GM21723 (cell line): ENCODE results near the gene DENND5A.
A peak's percentile ranks its signal among the peaks of the same experiment; 100 is the strongest.

Source experiments
- ATAC-seq: cut with Tn5 transposase; IDR thresholded peaks from one replicate; pipeline ENCODE4 v1.9.1; 2021; ENCODE audit warnings: mild to moderate bottlenecking, moderate library complexity; ENCODE audit not compliant: unreplicated experiment

Gene DENND5A

DNA sequence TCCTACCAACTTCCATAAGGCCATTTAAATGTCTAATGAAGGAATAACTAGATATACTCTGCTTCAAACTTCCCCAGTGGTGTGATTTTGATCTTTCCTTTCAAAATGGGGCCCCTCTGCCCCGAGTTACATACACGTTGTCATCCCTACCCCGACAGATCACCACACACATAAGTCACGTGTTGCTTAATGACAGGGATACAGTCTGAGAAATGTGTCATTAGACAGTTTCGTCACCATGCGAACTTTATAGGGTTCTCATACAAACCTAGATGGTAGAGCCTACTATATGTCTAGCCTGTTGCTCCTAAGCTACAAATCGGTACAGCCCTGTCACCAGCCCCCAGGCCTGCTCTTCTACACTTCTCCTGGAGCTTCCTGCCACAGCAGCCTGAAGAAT, 124.0 kb downstream of the DENND5A start:
- no peak for ATAC-seq

DNA sequence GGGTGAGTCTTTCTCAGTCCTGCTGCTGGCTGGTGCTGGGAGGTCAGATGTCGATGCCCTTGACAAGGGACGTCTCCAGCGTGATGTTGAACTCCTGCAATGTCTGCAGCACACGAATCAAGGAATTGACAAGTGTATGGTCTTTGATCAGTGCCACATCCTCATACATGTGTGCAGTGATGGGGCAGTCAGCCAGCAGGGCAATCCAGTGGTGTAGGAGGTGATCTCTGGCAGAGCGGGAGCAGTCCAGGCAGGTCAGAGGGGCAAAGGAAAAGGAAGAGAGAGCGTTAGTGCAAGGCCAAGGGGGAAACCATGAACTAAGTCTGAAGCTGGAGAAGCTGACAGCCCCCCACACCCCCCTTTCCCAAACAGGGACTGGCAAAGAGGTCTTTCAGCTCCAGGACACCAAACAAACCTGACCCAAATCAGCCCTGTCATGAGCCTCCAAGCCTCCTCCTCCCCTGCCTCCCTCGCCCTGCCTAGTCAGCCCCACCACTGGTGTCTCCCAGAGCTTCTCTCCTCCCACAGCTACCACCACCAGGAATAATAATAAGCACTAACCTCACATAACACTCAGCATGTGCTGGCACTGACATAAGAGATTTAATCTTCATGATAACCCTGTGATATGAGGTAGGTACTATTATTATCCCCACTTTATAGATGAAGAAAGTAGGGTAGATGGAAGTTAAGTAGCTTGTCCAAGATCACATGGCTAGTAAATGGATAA, 125.4 kb downstream of the DENND5A start:
- ATAC-seq, result no peak

DNA sequence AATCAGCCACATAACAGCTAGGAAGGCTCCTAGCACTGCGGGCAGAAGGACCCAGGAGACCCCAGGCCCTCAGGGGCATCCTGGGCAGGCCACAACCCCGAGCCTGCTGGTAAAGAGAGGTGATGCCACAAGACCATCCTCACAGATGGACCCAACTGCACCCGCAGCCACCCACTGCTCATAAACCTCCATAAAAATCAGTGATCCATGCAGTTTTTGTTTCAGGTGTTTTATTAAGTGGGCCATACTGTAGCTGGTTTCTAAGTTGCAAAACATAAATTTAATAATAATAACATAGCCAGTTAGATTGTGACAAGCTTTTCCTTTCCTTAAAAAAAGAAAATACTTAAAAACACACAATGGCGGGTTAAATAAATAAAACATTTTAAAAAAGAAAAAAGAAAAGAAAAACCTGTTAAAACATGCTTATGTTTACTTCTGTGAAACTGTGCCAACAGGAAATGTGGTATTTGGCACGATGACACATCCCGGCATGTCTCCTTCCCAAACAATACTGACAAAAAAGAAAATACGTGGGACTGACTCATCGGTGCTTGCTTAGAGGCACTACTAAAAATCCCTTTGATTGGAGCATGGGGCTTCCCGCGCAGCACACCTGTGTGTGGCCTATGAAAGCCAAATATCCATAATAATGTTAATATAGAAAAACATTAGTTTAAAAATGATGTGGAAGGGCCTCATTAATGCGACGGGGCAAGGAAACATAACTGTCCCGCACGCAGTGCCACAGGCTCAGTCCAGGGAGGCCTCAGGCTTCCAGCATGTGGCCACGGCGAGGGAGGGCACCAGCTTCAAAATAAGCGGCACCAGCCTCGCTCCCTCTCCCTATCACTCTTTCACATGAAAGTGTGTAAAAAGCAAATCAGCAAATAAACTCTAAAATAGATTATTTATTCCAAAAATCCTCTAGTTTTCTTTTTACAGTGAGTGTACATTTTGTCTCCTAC, 126.3 kb downstream of the DENND5A start:
- ATAC-seq, result no peak

DNA sequence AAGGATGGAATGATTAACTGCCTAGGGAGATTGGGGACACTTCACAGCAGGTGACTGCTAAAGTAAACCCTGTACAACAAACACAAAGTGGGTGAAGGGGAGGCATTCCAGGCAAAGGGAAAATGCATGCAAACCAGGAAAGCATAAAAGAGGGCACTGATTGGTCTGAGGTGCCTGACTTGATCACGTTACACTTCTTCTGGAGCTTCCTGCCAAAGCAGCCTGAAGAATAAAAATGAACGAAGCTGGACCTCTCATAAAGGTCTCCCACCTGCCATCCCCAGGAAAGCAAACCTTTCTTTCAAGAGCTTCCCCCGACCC, 127.1 kb downstream of the DENND5A start:
- ATAC-seq, result no peak

DNA sequence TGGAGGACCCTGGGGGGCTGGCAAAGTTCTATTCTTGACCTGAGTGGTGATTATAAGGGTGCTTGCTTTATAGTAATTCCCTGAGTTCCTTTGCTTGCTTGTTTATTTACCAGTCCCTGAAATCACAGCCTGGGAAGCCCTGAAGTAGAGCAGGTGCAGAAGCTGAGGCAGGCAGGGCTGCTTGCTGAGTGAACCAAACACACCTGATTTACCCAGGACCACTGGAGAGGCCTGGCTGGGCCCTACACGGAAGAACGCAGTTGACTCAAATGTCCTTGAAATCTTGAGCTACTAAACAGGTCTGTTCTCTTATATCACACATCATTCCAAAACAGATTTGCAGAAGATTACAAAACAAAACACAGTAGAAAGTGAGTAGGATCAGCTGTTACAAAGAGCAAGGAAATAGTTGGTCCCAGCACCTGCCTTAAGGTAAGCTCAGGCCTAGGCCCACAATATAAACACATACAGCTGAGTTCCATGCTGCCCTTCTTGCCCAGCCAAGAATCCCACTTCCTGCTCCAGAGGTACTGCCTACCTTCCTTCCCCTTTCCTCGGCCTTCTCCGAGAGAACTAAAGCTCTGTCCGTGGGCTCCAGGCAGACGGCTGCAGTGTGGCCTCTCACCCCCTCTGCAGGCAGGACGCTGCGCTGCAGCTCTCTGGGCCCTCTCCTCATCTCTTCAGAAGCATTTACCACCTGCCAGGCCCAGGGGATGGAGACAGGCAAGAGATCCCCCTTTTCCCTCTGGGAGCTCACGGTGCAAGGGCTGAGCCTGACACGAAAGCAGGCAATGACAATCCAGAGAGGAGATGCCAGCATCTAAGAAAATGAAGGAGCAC, 127.6 kb downstream of the DENND5A start:
- peak; percentile 86 for ATAC-seq

DNA sequence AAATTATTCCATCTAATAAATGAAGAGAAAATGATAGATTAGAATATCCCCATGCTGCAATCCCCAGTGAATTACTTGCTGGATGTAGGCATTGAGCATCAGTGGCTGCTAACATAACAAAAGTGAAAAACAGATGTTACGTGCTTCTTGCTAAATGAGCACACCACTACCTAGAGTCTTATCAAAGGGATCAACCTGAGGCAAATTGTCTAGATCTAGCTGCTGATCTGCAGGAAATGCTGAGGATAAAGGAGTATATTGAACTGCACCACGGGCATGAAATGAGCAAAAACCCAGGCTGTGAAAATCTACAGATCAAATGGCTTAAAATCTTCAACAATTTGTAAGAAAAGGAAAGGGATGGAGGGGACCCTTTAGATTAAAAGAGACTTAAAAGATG, 128.4 kb downstream of the DENND5A start:
- no peak for ATAC-seq

DNA sequence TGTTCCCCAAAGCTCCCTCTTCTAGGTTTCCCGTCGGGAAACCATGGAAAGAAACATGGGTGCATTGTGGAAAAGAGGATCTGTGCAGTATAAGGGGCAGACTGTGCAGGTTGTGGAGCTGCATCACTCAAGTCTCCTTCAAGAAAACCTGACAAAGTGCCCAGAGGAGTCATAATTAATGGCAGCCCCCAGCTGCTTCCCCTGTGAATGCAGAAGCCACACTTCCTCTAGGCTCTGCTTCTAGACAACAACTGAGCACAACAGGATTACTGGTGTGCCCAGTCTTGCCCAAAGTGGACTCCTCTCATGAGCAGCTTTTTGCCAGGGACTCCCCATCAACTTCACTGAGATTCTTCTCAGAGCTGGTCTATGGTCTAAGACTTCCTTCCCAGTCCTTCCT, 131.2 kb downstream of the DENND5A start:
- ATAC-seq, result no peak

DNA sequence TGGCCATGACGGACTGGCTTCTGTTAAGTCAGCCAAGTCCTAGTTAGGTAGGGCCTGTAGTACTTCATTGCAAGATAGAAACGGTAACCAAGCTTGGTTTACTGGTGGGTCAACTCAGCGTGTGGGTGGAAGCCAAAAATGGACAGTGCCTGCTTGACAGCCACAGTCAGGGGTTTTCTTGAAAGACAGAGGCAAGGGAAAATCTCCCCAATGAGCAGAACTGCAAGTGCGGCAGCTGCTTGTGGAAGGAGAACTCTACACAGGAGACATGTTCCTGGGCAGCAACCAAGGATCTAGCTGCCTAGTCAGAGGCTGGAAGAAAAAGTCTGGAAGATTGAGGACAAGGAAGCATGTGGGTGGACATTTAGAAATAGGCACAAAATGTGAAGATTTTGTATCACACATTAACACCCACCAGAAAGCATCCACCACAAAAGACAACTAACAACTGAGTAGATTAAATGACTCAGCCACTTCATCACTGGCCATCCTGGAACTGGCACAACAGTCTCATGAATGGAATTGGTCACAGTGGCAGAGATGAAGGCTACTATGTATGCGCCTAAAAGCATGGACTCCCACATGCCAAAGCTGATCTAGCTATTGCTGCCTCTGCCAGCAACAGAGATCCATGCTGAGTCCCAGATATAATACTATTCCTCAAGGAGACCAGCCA, 132.8 kb downstream of the DENND5A start:
- no peak for ATAC-seq

DNA sequence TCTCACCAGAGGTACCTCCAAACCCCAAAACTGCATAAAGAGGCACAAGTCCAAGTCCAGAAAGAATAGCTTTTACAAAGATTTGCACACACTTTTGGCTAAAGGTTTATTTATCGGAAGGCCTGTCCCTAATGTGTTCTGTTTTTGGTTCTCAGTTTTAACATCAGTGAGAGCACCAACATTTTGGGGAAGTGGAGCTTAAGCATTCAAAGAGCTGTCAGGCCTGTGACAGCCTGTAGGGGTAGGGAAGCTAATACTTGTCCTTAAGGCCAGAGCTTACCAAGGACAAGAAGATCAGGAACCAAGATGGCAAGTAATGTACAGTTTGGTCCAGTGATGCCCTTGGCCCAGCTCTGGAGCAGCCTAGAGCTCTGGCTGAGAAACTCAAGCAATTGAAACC, 134.9 kb downstream of the DENND5A start:
- no peak for ATAC-seq

DNA sequence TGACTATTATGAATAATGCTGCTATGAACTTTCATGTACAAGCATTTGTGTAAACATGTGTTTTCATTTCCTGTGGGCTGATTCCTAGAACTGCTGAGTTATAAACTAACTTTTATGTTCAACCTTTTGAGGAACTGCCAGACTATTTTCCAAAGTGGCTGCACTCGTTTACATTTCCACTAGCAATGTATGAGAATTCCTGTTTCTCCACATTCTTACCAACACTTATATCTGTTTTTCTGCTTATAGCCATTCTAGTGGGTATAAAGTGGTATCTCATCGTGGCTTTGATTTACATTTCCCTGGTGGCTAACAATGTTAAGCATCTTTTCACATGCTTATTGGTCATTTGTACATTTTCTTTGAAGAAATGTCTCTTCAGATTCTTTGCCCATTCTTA, 138.5 kb downstream of the DENND5A start:
- no peak for ATAC-seq

DNA sequence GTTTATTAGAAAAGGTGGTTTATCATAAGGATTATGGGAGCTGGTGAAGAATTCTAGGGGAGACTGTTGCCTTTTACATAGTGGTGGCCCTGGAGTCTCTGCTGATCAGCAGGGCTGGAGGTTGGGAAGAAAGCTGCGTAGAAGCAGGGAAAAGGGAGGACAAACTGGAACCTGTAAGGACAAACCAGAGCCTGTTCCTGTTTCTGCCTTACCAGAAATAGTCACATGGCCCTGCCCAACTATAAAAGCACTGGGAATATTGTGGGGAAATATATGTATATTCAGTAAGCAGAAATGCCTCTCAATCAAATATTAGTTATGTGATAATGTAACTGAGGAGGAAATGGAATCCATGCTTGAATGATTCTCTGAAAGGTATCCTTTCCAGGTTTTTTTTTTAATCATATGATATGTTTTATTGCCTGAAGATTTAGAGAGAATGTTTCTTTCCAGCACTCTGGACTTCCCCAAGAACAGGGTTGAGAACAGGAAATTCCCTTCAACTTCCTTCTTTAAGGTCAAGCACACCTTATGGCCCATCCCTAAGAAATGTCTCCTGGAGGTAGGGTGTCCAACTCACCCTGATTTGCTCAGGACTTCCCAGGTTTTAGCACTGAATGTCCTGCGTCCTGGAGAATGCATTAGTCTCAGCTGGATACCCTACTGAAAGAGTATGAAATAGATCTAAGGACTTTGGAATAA, 139.8 kb downstream of the DENND5A start:
- no peak for ATAC-seq

DNA sequence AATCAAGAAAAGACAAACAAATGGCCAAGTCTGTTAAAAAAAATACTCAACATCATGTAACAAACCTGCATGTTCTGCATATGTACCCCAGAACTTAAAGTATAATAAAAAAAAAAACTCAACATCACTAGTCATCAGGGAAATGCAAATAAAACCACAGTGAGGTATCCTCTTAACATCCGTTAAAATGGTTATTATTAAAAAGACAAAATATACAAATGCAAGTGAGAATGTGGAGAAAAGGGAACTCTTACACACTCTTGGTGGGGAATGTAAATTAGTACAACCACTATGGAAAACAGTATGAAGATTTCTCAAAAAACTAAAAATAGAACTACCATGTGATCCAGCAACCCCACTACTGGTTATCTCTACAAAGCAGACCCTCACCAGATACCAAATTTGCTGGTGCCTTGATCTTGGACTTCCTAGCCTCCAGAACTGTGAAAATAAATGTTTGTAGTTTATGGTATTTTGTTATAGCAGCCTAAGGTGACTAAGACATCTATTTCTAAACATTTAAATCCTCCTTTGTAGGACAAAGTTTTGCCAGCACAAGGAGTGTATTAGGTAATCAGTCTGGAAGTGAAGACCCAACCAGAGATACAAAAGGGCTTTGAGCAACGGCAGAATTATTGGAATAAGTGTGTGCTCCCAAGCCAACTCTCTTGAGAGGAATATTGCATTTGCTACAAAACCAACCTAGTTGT, 141.4 kb downstream of the DENND5A start:
- no peak for ATAC-seq

DNA sequence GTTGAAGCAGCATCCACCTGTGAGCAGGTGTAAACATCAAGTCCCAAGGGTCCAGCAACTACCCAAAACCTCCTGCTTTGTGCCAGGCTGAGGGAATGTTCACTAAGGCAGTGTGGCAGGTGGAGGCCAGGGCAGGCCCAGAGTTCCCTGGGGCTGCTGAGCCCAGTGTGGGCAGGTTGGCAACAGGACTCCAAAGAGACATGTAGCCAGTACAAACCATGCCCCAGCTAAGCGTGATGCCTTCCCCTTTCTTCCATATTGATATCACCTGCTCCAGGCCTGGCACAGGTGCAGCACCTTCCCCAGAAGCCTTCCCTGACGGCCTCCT, 143.7 kb downstream of the DENND5A start:
- no peak for ATAC-seq

DNA sequence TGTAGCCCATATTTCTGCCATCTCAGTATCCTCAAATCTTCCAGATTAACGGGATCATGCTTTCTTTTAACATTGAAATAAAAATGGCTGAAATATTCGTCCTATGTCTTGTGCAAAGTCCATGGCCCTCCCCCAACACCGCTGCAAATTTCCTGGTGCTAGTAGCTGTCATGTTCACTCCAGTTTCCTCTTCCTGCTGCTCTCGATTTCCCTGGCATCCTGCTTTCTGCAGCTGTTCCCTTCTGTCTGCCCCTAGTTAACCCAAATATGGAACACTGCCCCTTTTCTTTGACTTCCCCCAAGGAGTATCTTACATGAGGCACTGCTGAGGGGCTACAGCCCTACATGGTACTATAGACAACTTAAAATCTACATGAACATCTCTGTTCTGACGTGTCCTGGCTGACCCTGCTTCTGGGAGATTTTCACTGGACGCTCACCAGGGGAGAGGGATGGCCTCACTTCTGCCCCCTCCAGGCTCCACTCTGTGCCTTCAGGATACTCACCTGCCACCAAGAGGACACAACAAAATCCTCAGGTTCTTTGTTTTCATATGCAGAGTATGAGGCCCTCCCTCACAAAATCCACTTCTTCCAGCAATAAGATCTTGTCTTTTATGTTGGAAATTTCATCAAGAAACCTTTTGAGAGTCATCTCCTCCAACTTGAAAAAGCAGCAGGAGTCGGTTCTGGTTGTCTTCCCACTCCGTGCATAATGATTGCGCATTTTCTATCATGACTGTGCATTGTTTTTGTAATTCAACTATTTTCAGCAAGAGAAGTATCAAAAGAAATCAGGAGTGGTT, 144.3 kb downstream of the DENND5A start:
- ATAC-seq, result no peak

DNA sequence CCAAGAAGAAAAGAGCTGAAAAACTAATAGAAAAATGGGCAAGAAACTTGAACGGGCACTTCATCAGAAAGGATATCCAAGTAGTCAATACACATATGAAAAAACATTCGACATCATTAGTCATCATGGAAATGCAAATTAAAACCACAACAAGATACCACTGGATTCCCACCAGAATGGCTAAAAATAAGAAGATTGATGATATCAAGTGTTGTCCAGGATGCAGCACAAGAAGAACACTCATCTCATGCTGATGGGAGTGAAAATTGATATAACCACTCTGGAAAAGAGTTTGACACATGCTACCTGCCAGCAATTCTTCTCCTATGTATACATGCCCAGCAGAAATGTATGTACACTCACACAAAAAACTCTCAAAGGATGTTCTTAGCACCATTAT, 146.9 kb downstream of the DENND5A start:
- no peak for ATAC-seq

DNA sequence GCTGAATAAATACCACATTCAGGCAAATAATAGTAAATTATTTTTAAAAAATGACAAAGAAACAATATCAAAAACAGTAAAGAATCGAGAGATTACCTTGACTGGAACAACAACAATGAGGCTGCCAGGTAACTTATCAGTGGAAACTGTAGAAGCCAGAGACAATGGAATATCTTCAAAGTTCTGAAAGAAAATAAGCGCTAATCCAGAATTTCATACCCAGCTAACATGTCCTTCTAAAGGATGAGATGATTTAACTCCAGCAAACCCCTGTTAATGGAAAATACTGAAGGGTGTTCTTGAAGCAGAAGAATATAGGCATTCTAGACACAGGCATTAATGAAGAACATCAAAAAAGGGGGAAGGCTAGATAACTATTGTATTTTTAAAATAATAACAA, 153.1 kb downstream of the DENND5A start:
- ATAC-seq, result no peak

DNA sequence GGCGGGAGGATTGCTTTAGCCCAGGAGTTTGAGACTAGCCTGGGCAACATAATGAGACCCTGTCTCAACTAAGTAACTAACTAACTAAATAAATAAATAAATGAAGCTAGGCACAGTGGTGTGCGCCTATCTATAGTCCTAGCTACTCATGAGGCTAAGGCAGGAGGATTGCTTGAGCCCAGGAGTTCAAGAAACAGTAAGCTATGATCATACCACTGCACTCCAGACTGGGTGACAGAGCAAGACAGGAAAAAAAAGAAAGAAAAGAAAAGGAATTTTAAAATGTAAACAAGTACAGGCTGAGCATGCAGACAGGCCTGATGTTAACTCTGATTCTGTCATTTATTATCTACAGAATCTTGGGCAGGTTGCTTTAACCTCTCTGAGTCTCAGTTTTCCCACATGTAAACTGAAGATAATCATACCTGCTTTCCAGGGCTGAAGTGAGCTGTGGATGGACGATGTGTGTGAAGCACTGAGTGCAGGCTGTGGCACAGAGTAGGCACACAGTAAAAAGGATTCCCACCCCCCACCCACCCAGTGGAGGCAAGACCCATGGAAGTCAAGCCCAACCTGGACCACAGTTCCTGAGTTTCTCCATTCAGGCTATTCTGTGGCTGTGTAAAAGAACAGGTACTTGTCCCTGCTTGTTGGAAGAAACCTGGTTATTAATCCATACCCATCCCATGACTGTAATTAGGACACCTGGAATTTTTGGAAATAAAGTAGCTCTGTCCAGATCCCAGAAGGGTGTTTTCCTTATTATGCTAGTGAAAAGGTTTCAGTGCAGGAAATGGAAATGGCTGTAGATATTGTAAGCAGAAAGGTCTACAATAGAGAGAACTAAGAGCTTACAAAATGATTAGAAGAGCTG, 155.1 kb downstream of the DENND5A start:
- no peak for ATAC-seq

DNA sequence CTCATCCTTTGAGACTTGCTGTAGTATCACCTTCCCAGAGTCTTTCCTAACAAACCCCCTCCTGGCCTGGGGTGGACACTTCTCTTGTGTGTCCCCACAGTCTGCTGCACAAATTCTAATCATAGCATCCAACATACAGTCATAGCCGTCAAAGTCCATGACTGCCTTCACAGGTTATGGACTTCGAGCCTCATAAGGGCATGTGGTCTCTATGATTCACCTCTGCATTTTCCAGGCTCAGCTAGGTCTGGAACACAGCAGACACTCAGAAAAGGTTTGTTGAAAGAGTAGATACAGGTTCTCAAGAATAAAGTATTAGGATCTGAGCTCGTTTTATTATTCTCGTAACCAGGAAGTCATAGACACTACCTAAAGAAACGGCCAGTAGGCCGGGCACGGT, 160.6 kb downstream of the DENND5A start:
- no peak for ATAC-seq
